OCI-LY3 (cell line): ENCODE results near the gene EXOC6.

ENCODE experiments used
- H2AFZ ChIP-seq: fragments of 200-600, 300-600 bp; shearing (Covaris generic); 2 replicates; pipeline ENCODE4 v1.6.0; 2014; ENCODE audit warnings: antibody characterized with exemption, low read depth, low read length
- H3K27ac ChIP-seq: fragments of 200-600, 300-600 bp; sonication (generic); 2 replicates; pipeline ENCODE4 v1.5.1; 2014; ENCODE audit warnings: mild to moderate bottlenecking, low read length, moderate library complexity, mixed read lengths
- H3K27me3 ChIP-seq: fragments of 200-600, 300-600 bp; sonication (generic); 2 replicates; pipeline ENCODE4 v1.6.1; 2014; ENCODE audit warnings: low read depth, low read length, mixed read lengths
- H3K36me3 ChIP-seq: fragments of 200-600, 300-600 bp; sonication (generic); replicated peaks from 2 replicates; pipeline ENCODE3; 2014; ENCODE audit warnings: low read depth, low read length, mixed read lengths
- H3K4me1 ChIP-seq: fragments of 300-600, 200-600 bp; sonication (generic); 2 replicates; pipeline ENCODE4 v1.6.1; 2014; ENCODE audit warnings: low read length, mixed read lengths
- H3K4me2 ChIP-seq: fragments of 200-600, 300-600 bp; sonication (generic); 2 replicates; pipeline ENCODE4 v1.6.1; 2014; ENCODE audit warnings: low read length, mixed read lengths
- H3K4me3 ChIP-seq: fragments of 300-600, 200-600 bp; sonication (generic); 2 replicates; pipeline ENCODE4 v1.5.1; 2014; ENCODE audit warnings: antibody characterized with exemption, mild to moderate bottlenecking, low read length, moderate library complexity
- H3K79me2 ChIP-seq: fragments of 300-600, 200-600 bp; shearing (Covaris generic); 2 replicates; pipeline ENCODE4 v1.6.1; 2014; ENCODE audit warnings: mild to moderate bottlenecking, low read length, mixed read lengths
- H3K9ac ChIP-seq: fragments of 300-600, 200-600 bp; shearing (Covaris generic); 2 replicates; pipeline ENCODE4 v1.6.0; 2014; ENCODE audit warnings: mild to moderate bottlenecking, low read length, moderate library complexity
- H3K9me3 ChIP-seq: fragments of 200-600, 300-600 bp; shearing (Covaris generic); 2 replicates; pipeline ENCODE4 v1.6.1; 2014; ENCODE audit warnings: low read length, mixed read lengths; ENCODE audit not compliant: insufficient read depth
- H4K20me1 ChIP-seq: fragments of 200-600, 300-600 bp; sonication (generic); 2 replicates; pipeline ENCODE4 v1.6.1; 2016; ENCODE audit warnings: low read length, mixed read lengths; ENCODE audit not compliant: insufficient read depth
- CTCF ChIP-seq: fragments of 200-600, 300-600 bp; sonication (generic); IDR thresholded peaks from 2 replicates; pipeline ENCODE4 v1.5.1; 2014; ENCODE audit warnings: antibody characterized with exemption, low read length, low read depth
- EZH2phosphoT487 ChIP-seq: fragments of 200-600 bp; shearing (Covaris generic); IDR thresholded peaks from 2 replicates; pipeline ENCODE4 v1.6.1; 2018; ENCODE audit warnings: antibody characterized with exemption, mixed run types, low read depth

The EXOC6 gene

GRCh38 chr10:92990615-92991014 lies 142.3 kb downstream of the EXOC6 start:
- Histone ChIP-seq H3K9me3 (no peaks in the 10 kb centered on the region), H2AFZ (no peak overlapping the region), H3K27me3 (no peaks in the 10 kb centered on the region), H3K4me2 (peak overlapping the region; percentile 62), H3K79me2 (no peaks in the 10 kb centered on the region), H3K36me3 (no peaks in the 10 kb centered on the region), H3K9ac (no peak overlapping the region), H3K4me1 (peaks cover 31% of the 10 kb centered on the region), H3K27ac (peak overlapping the region; percentile 59), H4K20me1 (no peaks in the 10 kb centered on the region), H3K4me3 (peak overlapping the region; percentile 12)
- TF ChIP-seq CTCF (no peak), EZH2phosphoT487 (no peak)

- H3K4me1 ChIP-seq, result peaks cover 31% of the 10 kb centered on the region
- no peak overlapping the region for H3K27ac ChIP-seq
- no peaks in the 10 kb centered on the region for H3K9me3 ChIP-seq
- no peaks in the 10 kb centered on the region for H3K36me3 ChIP-seq
- no peak overlapping the region for H3K9ac ChIP-seq
- H3K27me3 ChIP-seq, result no peaks in the 10 kb centered on the region
- H2AFZ ChIP-seq, result no peak overlapping the region
- H3K4me3 ChIP-seq, result no peak overlapping the region
- H3K4me2 ChIP-seq, result peak overlapping the region; percentile 62; the same call in 1 of the 2 replicates
- H3K79me2 ChIP-seq, result no peaks in the 10 kb centered on the region
- TF ChIP-seq CTCF (no peak), EZH2phosphoT487 (no peak)
- H4K20me1 ChIP-seq, result no peaks in the 10 kb centered on the region
Measured at GRCh38 chr10:92991513-92991912, 143.2 kb downstream of the EXOC6 start.

GRCh38 chr10:92993699-92994272 lies 145.5 kb downstream of the EXOC6 start:
- no peak overlapping the region for H3K4me3 ChIP-seq

GRCh38 chr10:92995509-92995908 lies 147.2 kb downstream of the EXOC6 start:
- H3K27ac ChIP-seq, result no peak overlapping the region
- no peak overlapping the region for H3K4me2 ChIP-seq
- TF ChIP-seq CTCF (no peak), EZH2phosphoT487 (no peak)
- H3K36me3 ChIP-seq, result no peaks in the 10 kb centered on the region
- no peaks in the 10 kb centered on the region for H3K79me2 ChIP-seq
- no peaks in the 10 kb centered on the region for H3K27me3 ChIP-seq
- no peak overlapping the region for H3K9ac ChIP-seq
- H3K9me3 ChIP-seq, result no peaks in the 10 kb centered on the region
- no peaks in the 10 kb centered on the region for H4K20me1 ChIP-seq
- H3K4me1 ChIP-seq, result peaks cover 13% of the 10 kb centered on the region
- H2AFZ ChIP-seq, result no peak overlapping the region
- no peak overlapping the region for H3K4me3 ChIP-seq

More at GRCh38 chr10:92993699-92994272, 145.5 kb downstream of the EXOC6 start:
- no peaks in the 10 kb centered on the region for H4K20me1 ChIP-seq
- no peaks in the 10 kb centered on the region for H3K9me3 ChIP-seq
- TF ChIP-seq EZH2phosphoT487 (no peak), CTCF (no peak)
- H2AFZ ChIP-seq, result no peak overlapping the region
- H3K36me3 ChIP-seq, result no peaks in the 10 kb centered on the region
- no peak overlapping the region for H3K9ac ChIP-seq
- H3K27me3 ChIP-seq, result no peaks in the 10 kb centered on the region
- no peaks in the 10 kb centered on the region for H3K79me2 ChIP-seq
- no peak overlapping the region for H3K27ac ChIP-seq
- no peak overlapping the region for H3K4me2 ChIP-seq
- peaks cover 30% of the 10 kb centered on the region for H3K4me1 ChIP-seq
